GM12878 (cell line): ENCODE data around the gene TMEM214. TPM values are rescaled to one million over a fixed set of nuclear protein-coding genes. Genes with fewer than 3 reads are reported as not detected.

Experiments
- ATAC-seq: fragments of 200-7000 bp; cut with Tn5 transposase; 3 replicates; pipeline ENCODE4 v1.9.1; 2020; ENCODE audit warnings: mild to moderate bottlenecking, moderate library complexity
- BruUV-seq: library from RNA; stranded (reverse); fragments of 400-500 nt; replicated peaks from 2 replicates; lab custom pipeline; 2021; lab: Mats Ljungman, UMichigan
- CTCF ChIA-PET: fragments of 300-600 bp; sonication (Branson Sonifier 250); formaldehyde crosslinking; extraction: SDS; loops from one replicate; lab custom pipeline; 2021; ENCODE audit warnings: inconsistent platforms; lab: Yijun Ruan, JAX
- POLR2A ChIA-PET: fragments of 350-600 bp; formaldehyde crosslinking; extraction: SDS; loops from one replicate; lab custom pipeline; 2021; ENCODE audit warnings: inconsistent platforms; lab: Charles Lee
- RAD21 ChIA-PET: fragments of 300-600 bp; sonication (Branson Sonifier 250); formaldehyde crosslinking; loops from one replicate; lab custom pipeline; 2023; ENCODE audit warnings: antibody characterized with exemption; ENCODE audit not compliant: unreplicated experiment; lab: Charles Lee
- SMC1A ChIA-PET: fragments of 300-600 bp; sonication (Branson Sonifier 250); formaldehyde crosslinking; loops from one replicate; lab custom pipeline; 2023; ENCODE audit not compliant: unreplicated experiment, uncharacterized antibody; lab: Charles Lee
- DNase-seq: peaks from one replicate; pipeline ENCODE4 v3.0.0-alpha.2; 2011; ENCODE audit warnings: low read depth, low spot score
- FAIRE-seq: peaks from 3 replicates; lab custom pipeline; 2011; peaks lifted over from hg19 to GRCh38; lab: Jason Lieb, UNC
- H2AFZ ChIP-seq: 2 replicates; pipeline ENCODE4 v1.6.0; 2011; ENCODE audit warnings: low read depth, low read length, control low read depth; ENCODE audit not compliant: control insufficient read depth
- H3K27ac ChIP-seq: 2 replicates; pipeline ENCODE4 v1.5.1; 2011; ENCODE audit warnings: control low read depth; ENCODE audit not compliant: control insufficient read depth, insufficient read depth
- H3K27me3 ChIP-seq, 2 experiments: replicated peaks in 1 of 2; 2 replicates each; pipeline versions ENCODE4 v1.6.0 to v1.6.1; 2011; ENCODE audit warnings: low read length in 1 of 2; ENCODE audit not compliant: control insufficient read depth in 2 of 2, insufficient read depth in 2 of 2
- H3K36me3 ChIP-seq, 2 experiments: 2 replicates each; pipeline ENCODE4 v1.5.1; 2011; ENCODE audit warnings: low read length in 1 of 2; ENCODE audit not compliant: control insufficient read depth in 2 of 2, insufficient read depth in 2 of 2
- H3K4me1 ChIP-seq: 2 replicates; pipeline ENCODE4 v1.6.1; 2011; ENCODE audit warnings: mild to moderate bottlenecking, low read length, moderate library complexity, mixed read lengths; ENCODE audit not compliant: control insufficient read depth, insufficient read depth
- H3K4me2 ChIP-seq: 2 replicates; pipeline ENCODE4 v1.6.0; 2011; ENCODE audit warnings: control low read depth; ENCODE audit not compliant: control insufficient read depth, insufficient read depth
- H3K4me3 ChIP-seq: fragments of 200-600 bp; sonication (generic); 2 replicates; pipeline ENCODE4 v1.5.1; 2016
- H3K79me2 ChIP-seq: 2 replicates; pipeline ENCODE4 v1.6.0; 2011; ENCODE audit warnings: low read length; ENCODE audit not compliant: control insufficient read depth, insufficient read depth
- H3K9ac ChIP-seq: 2 replicates; pipeline ENCODE4 v1.8.0; 2011; ENCODE audit warnings: low read length, control low read depth, mixed read lengths; ENCODE audit not compliant: control insufficient read depth, insufficient read depth
- H3K9me3 ChIP-seq: replicated peaks from 3 replicates; pipeline ENCODE4 v1.5.1; 2011; ENCODE audit warnings: mild to moderate bottlenecking, low read length; ENCODE audit not compliant: control insufficient read depth, insufficient read depth
- H4K20me1 ChIP-seq: 2 replicates; pipeline ENCODE4 v1.6.0; 2011; ENCODE audit not compliant: control insufficient read depth, insufficient read depth
- CBX5 ChIP-seq: sonication (generic); IDR thresholded peaks from 2 replicates; pipeline ENCODE4 v1.6.1; 2016; ENCODE audit warnings: low read depth, moderate library complexity, mild to moderate bottlenecking, inconsistent platforms
- KAT2A ChIP-seq: conservative IDR thresholded peaks from 2 replicates; pipeline ENCODE4 v1.6.1; 2011; ENCODE audit warnings: low read depth, low read length; ENCODE audit not compliant: control insufficient read depth
- PAX5 ChIP-seq: IDR thresholded peaks from 2 replicates; pipeline ENCODE4 v1.6.1; 2011; ENCODE audit warnings: low read depth, low read length, borderline replicate concordance
- POLR2A ChIP-seq: IDR thresholded peaks from 2 replicates; pipeline ENCODE4 v1.6.1; 2011; ENCODE audit warnings: low read depth, mild to moderate bottlenecking, low read length
- RAD21 ChIP-seq: IDR thresholded peaks from 2 replicates; pipeline ENCODE4 v1.6.1; 2011; ENCODE audit warnings: mild to moderate bottlenecking, low read depth, low read length, moderate library complexity; ENCODE audit not compliant: insufficient read depth
- YY1 ChIP-seq: IDR thresholded peaks from 2 replicates; pipeline ENCODE4 v1.6.1; 2011; ENCODE audit warnings: low read depth, mild to moderate bottlenecking, low read length
- ZNF207 ChIP-seq: fragments of 450-650 bp; IDR thresholded peaks from 2 replicates; pipeline ENCODE4 v1.6.1; 2014; ENCODE audit warnings: antibody characterized with exemption, mild to moderate bottlenecking, borderline replicate concordance
- ZSCAN29 ChIP-seq: fragments of 450-650 bp; IDR thresholded peaks from 2 replicates; pipeline ENCODE4 v1.6.1; 2017; ENCODE audit warnings: mild to moderate bottlenecking, moderate library complexity
- whole genome bisulfite sequencing: methylation state at CpG from one replicate; pipeline ENCODE4 v1.1.6; 2016; ENCODE audit warnings: low lambda C conversion rate; ENCODE audit not compliant: insufficient replicate concordance, insufficient coverage; ENCODE audit errors: missing lambda C conversion rate; 5-methylcytosine and 5-hydroxymethylcytosine counted together
- in situ Hi-C: fragments of 300-500 bp; cut with MboI; formaldehyde crosslinking; loops from 9 replicates; pipeline ENCODE4 v1.14.3; 2018; ENCODE audit warnings: mixed read lengths
- intact Hi-C: fragments of 100-400 bp; cut with micrococcal nuclease; formaldehyde crosslinking; loops from one replicate; pipeline ENCODE4 v1.14.2; 2022; ENCODE audit not compliant: unreplicated experiment
- polyA plus RNA-seq, 11 experiments: library from polyadenylated mRNA; depleted of rRNA in 4 of 11; unstranded in 6 of 11; stranded (reverse) in 5 of 11; fragments of >200 nt; fragmentation: Nextera tagmentation in 4 of 11; fragmentation: Illumina TruSeq in 1 of 11; extraction: Ambion mirVana in 4 of 11; extraction: Trizol in 1 of 11; gene quantifications; 1 replicate in 1 of 11; 2 replicates in 10 of 11; pipeline versions ENCODE4 v1.2.1 to v1.2.3, GENCODE V29; 2011 to 2016; ENCODE audit warnings: inconsistent platforms in 2 of 11, missing spikeins in 2 of 11, low read depth in 1 of 11
- total RNA-seq, 4 experiments: library from RNA; depleted of rRNA in 3 of 4; stranded (reverse); fragments of >200 nt in 3 of 4; fragmentation: Illumina TruSeq in 1 of 4; extraction: Trizol in 1 of 4; gene quantifications; 2 replicates each; pipeline versions ENCODE4 v1.2.1 to v1.2.3, GENCODE V29; 2013 to 2021
- TF ChIP-seq, protein P1 (sequence below): fragments of 450-650 bp; formaldehyde crosslinking; IDR thresholded peaks from 2 replicates; pipeline ENCODE4 v1.5.0; 2022; ENCODE audit warnings: mild to moderate bottlenecking, missing genetic modification characterization
- TF ChIP-seq, protein P2 (sequence below): fragments of 450-650 bp; IDR thresholded peaks from 2 replicates; pipeline ENCODE4 v1.6.1; 2016; ENCODE audit warnings: mild to moderate bottlenecking
- TF ChIP-seq, protein P3 (sequence below): fragments of 450-650 bp; IDR thresholded peaks from 2 replicates; pipeline ENCODE4 v1.6.1; 2017; ENCODE audit warnings: mild to moderate bottlenecking, moderate library complexity

Gene TMEM214
- total and polyA plus RNA-seq, 10 of the 15 experiments (the other 5 are each of a cell fraction or from before 2014, with no cell fraction given): 10.4 to 79.2 (median 45.0) TPM

DNA sequence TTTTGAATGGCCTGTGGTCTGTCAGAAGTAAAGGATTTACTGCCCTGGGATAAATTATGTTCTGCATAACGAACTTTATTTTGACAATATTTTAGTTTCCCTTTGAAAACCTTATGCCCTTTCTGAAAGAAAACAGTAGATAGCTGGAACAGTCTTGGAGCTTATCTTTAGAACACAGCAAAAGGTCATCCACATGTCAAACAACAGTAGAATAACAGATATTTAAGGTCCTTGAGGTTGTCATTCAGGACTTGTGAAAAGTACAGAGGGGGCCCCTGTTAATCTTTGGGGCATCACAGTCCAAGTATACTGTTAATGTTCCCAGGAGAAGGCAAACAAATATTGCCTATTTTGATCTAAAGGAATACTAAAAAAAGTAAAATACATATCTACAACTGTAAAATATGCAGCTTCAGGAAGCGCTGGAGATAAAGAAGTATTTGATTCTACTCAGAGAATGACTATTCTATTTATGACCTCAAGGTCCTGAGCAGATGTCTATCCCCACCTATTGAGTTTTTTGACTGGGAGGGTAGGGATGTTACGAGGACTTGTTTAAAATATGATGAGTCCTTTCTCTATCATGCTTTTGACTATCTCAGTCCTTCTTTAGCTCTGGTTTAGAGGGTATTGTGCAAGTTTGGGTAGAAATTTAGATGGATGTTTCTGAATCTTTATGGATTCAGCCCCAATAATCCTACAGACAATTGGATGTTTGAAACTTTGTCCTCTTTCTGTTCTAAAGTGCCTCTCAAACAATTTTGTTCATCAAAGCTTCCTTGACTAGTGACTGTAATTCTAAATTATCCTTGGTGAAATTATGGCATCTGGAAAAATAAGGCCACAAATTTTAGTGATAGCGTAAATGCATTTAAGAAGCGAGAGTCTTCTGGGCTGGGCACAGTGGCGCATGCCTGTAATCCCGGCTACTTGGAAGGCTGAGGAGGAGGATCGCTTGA is 25.1 kb upstream of the TMEM214 start:
- ChIA-PET CTCF (interaction anchor here (1.0 to 2.5 kb wide), 3 partner anchors 10 to 272 kb away, joined by 3 to 8 read pairs (median 4); no protein-coding TSS in a partner anchor), POLR2A (no interaction called here)
- no peak overlapping the region for H3K4me3 ChIP-seq

More for the DNA sequence above, 25.1 kb upstream of the TMEM214 start:
- Histone ChIP-seq H3K79me2 (no peaks in the 10 kb centered on the region), H4K20me1 (no peaks in the 10 kb centered on the region), H3K27me3 (no peaks in the 10 kb centered on the region; a peak in 1 of 4 replicates), H3K27ac (no peak overlapping the region), H3K9ac (no peak overlapping the region), H3K4me1 (peaks cover 4% of the 10 kb centered on the region; the same call in 1 of the 2 replicates), H3K36me3 (no peaks in the 10 kb centered on the region), H3K9me3 (no peaks in the 10 kb centered on the region), H2AFZ (no peak overlapping the region), H3K4me2 (no peak overlapping the region)
- DNase-seq: no peak
- ChIA-PET SMC1A (no interaction called here), RAD21 (no interaction called here)
- ATAC-seq: no peak
- FAIRE-seq: no peak
- TF ChIP-seq RAD21 (no peak), PAX5 (no peak), ZSCAN29 (no peak), CBX5 (no peak), KAT2A (no peak), ZNF207 (no peak), YY1 (no peak), POLR2A (no peak)
- TF ChIP-seq, protein P1, sequence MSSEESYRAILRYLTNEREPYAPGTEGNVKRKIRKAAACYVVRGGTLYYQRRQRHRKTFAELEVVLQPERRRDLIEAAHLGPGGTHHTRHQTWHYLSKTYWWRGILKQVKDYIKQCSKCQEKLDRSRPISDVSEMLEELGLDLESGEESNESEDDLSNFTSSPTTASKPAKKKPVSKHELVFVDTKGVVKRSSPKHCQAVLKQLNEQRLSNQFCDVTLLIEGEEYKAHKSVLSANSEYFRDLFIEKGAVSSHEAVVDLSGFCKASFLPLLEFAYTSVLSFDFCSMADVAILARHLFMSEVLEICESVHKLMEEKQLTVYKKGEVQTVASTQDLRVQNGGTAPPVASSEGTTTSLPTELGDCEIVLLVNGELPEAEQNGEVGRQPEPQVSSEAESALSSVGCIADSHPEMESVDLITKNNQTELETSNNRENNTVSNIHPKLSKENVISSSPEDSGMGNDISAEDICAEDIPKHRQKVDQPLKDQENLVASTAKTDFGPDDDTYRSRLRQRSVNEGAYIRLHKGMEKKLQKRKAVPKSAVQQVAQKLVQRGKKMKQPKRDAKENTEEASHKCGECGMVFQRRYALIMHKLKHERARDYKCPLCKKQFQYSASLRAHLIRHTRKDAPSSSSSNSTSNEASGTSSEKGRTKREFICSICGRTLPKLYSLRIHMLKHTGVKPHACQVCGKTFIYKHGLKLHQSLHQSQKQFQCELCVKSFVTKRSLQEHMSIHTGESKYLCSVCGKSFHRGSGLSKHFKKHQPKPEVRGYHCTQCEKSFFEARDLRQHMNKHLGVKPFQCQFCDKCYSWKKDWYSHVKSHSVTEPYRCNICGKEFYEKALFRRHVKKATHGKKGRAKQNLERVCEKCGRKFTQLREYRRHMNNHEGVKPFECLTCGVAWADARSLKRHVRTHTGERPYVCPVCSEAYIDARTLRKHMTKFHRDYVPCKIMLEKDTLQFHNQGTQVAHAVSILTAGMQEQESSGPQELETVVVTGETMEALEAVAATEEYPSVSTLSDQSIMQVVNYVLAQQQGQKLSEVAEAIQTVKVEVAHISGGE: no peak
- TF ChIP-seq, protein P2, sequence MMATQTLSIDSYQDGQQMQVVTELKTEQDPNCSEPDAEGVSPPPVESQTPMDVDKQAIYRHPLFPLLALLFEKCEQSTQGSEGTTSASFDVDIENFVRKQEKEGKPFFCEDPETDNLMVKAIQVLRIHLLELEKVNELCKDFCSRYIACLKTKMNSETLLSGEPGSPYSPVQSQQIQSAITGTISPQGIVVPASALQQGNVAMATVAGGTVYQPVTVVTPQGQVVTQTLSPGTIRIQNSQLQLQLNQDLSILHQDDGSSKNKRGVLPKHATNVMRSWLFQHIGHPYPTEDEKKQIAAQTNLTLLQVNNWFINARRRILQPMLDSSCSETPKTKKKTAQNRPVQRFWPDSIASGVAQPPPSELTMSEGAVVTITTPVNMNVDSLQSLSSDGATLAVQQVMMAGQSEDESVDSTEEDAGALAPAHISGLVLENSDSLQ: no peak
- TF ChIP-seq, protein P3, sequence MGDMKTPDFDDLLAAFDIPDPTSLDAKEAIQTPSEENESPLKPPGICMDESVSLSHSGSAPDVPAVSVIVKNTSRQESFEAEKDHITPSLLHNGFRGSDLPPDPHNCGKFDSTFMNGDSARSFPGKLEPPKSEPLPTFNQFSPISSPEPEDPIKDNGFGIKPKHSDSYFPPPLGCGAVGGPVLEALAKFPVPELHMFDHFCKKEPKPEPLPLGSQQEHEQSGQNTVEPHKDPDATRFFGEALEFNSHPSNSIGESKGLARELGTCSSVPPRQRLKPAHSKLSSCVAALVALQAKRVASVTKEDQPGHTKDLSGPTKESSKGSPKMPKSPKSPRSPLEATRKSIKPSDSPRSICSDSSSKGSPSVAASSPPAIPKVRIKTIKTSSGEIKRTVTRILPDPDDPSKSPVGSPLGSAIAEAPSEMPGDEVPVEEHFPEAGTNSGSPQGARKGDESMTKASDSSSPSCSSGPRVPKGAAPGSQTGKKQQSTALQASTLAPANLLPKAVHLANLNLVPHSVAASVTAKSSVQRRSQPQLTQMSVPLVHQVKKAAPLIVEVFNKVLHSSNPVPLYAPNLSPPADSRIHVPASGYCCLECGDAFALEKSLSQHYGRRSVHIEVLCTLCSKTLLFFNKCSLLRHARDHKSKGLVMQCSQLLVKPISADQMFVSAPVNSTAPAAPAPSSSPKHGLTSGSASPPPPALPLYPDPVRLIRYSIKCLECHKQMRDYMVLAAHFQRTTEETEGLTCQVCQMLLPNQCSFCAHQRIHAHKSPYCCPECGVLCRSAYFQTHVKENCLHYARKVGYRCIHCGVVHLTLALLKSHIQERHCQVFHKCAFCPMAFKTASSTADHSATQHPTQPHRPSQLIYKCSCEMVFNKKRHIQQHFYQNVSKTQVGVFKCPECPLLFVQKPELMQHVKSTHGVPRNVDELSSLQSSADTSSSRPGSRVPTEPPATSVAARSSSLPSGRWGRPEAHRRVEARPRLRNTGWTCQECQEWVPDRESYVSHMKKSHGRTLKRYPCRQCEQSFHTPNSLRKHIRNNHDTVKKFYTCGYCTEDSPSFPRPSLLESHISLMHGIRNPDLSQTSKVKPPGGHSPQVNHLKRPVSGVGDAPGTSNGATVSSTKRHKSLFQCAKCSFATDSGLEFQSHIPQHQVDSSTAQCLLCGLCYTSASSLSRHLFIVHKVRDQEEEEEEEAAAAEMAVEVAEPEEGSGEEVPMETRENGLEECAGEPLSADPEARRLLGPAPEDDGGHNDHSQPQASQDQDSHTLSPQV: no peak
- in situ Hi-C loops: no loop called here
- intact Hi-C loops: no loop called here
- BruUV-seq: no TSS peak
- WGBS: 64% methylated on average over 8 of the region's 8 CpGs
